Measurements from ENCODE around the gene SPTLC3. TPM values are rescaled to one million over a fixed set of nuclear protein-coding genes. Genes with fewer than 3 reads are reported as not detected.

The SPTLC3 gene
- total and polyA plus RNA-seq, 2 of the 13 experiments (the other 11 are each of a cell fraction or from before 2014, with no cell fraction given) = 20.5 to 95.6 TPM

GRCh38 chr20:13009682-13010406 lies 1.1 kb downstream of the SPTLC3 start (continued):
- no peak for TF ChIP-seq FUBP1 (CRISPR knock-in tag; IDR thresholded peaks at IDR 0.05; ENCODE audit: borderline replicate concordance)
- TF ChIP-seq ZBTB46 (CRISPR knock-in tag; IDR thresholded peaks at IDR 0.05; ENCODE audit: borderline replicate concordance) = no peak
- TF ChIP-seq ZNF709 (CRISPR knock-in tag; IDR thresholded peaks at IDR 0.05) = no peak
- no peak for TF ChIP-seq PAF1 (CRISPR knock-in tag; IDR thresholded peaks at IDR 0.05)
- no peak for TF ChIP-seq JUN (CRISPR knock-in tag; IDR thresholded peaks at IDR 0.05)
- TF ChIP-seq SUZ12 (IDR thresholded peaks at IDR 0.05; ENCODE audit: low read depth, low read length) = no peak
- TF ChIP-seq DPF2 (CRISPR knock-in tag; IDR thresholded peaks at IDR 0.05; ENCODE audit: borderline replicate concordance, low read depth) = no peak
- TF ChIP-seq CTCF (CRISPR knock-in tag; IDR thresholded peaks at IDR 0.05) = no peak
- no peak for TF ChIP-seq BCL6 (CRISPR knock-in tag; IDR thresholded peaks at IDR 0.05)
- no peak for TF ChIP-seq GATAD2A (CRISPR knock-in tag; IDR thresholded peaks at IDR 0.05)
- no peak for TF ChIP-seq ATM (IDR thresholded peaks at IDR 0.05; ENCODE audit: borderline replicate concordance)
- no peak for TF ChIP-seq HMG20B (CRISPR knock-in tag; conservative IDR thresholded peaks at IDR 0.05)
- no peak for TF ChIP-seq ZNF557 (CRISPR knock-in tag; IDR thresholded peaks at IDR 0.05)
